Small intestine (tissue), 7 donors: ENCODE data around the gene PRM2. TPM values are rescaled to one million over a fixed set of nuclear protein-coding genes. Genes with fewer than 3 reads are reported as not detected.

Source experiments
- DNase-seq, 2 donors: peaks; one replicate each; pipeline versions ENCODE4 v3.0.0 to v3.0.0-alpha.2; 2013
- FAIRE-seq: peaks from 2 replicates; lab custom pipeline; 2012; peaks lifted over from hg19 to GRCh38; lab: Jason Lieb, UNC
- H3K27ac ChIP-seq, 3 donors: one replicate each; pipeline ENCODE4 v1.5.1; 2013; ENCODE audit warnings: low read length in 2 of 3, mild to moderate bottlenecking in 2 of 3, control low read depth in 1 of 3, inconsistent platforms in 1 of 3, low read depth in 1 of 3, moderate library complexity in 1 of 3
- H3K27me3 ChIP-seq, 3 donors: one replicate each; pipeline ENCODE4 v1.6.1; 2013; ENCODE audit warnings: low read length in 3 of 3, inconsistent platforms in 1 of 3; ENCODE audit not compliant: control insufficient read depth in 3 of 3, insufficient read depth in 3 of 3
- H3K36me3 ChIP-seq, 3 donors: one replicate each; pipeline ENCODE4 v1.6.1; 2013; ENCODE audit warnings: low read length in 3 of 3, inconsistent platforms in 1 of 3, low read depth in 1 of 3, mild to moderate bottlenecking in 1 of 3, moderate library complexity in 1 of 3; ENCODE audit not compliant: control insufficient read depth in 3 of 3, insufficient read depth in 2 of 3
- H3K4me1 ChIP-seq, 3 donors: one replicate each; pipeline ENCODE4 v1.6.1; 2013; ENCODE audit warnings: low read length in 2 of 3, inconsistent platforms in 1 of 3, low read depth in 1 of 3, mild to moderate bottlenecking in 1 of 3, moderate library complexity in 1 of 3; ENCODE audit not compliant: control insufficient read depth in 3 of 3, insufficient read depth in 2 of 3
- H3K4me3 ChIP-seq, 3 donors: one replicate each; pipeline ENCODE4 v1.5.1; 2013; ENCODE audit warnings: low read length in 3 of 3, control low read depth in 1 of 3, inconsistent platforms in 1 of 3, low read depth in 1 of 3, mild to moderate bottlenecking in 1 of 3, moderate library complexity in 1 of 3
- H3K9me3 ChIP-seq, 2 donors: one replicate each; pipeline ENCODE4 v1.6.1; 2013; ENCODE audit warnings: low read depth in 1 of 2, low read length in 1 of 2; ENCODE audit not compliant: control insufficient read depth in 2 of 2, insufficient read depth in 1 of 2
- WGBS, 3 donors: extraction: QIAGEN DNeasy Blood & Tissue Kit; methylation state at CpG; one replicate each; pipeline ENCODE4 v1.1.7; 2013; 5-methylcytosine and 5-hydroxymethylcytosine counted together
- polyA plus RNA-seq, 4 donors: library from polyadenylated mRNA; stranded (reverse) in 3 of 4; unstranded in 1 of 4; fragments of 200-250 nt in 3 of 4; fragments of 120-200 nt in 1 of 4; gene quantifications; one replicate each; pipeline versions ENCODE4 v1.2.1 to v1.2.3, GENCODE V29; 2013
- donor health status: healthy with polysubstance abuse.
- donor health status: control.
- donor health status: control.
- donor health status: Bipolar disorder and iron deficiency.
- donor health status: healthy.

Gene PRM2
- polyA plus RNA-seq, 4 donors, result not detected

GRCh38 chr16:11263737-11264136 lies 12.5 kb downstream of the PRM2 start:
- WGBS, 3 donors, result 53 to 75% (median 56%) methylated on average over 4 of the region's 4 CpGs
- no peak for DNase-seq
- Histone ChIP-seq H3K9me3 (no peaks in the 10 kb centered on the region), H3K4me1 (no peaks in the 10 kb centered on the region), H3K4me3 (no peak overlapping the region), H3K27ac (no peak overlapping the region), H3K27me3 (no peaks in the 10 kb centered on the region), H3K36me3 (no peaks in the 10 kb centered on the region)
- no peak for FAIRE-seq

- no peaks in the 10 kb centered on the region for H3K36me3 ChIP-seq
- FAIRE-seq (no peak), DNase-seq (no peak)
- H3K27me3 ChIP-seq, result no peaks in the 10 kb centered on the region
- 44 to 80% (median 62%) methylated on average over 8 of the region's 8 CpGs for WGBS, 3 donors
- no peaks in the 10 kb centered on the region for H3K9me3 ChIP-seq
- no peak overlapping the region for H3K27ac ChIP-seq
- no peak overlapping the region for H3K4me3 ChIP-seq
- H3K4me1 ChIP-seq, result no peaks in the 10 kb centered on the region
Measured at GRCh38 chr16:11262915-11263314, 13.4 kb downstream of the PRM2 start.

GRCh38 chr16:11260596-11260966 lies 15.7 kb downstream of the PRM2 start:
- no peaks in the 10 kb centered on the region for H3K9me3 ChIP-seq
- no peaks in the 10 kb centered on the region for H3K27me3 ChIP-seq
- 81 to 85% (median 81%) methylated on average over 3 of the region's 3 CpGs for whole genome bisulfite sequencing, 3 donors
- peaks cover 0 to 10% (median 2%) of the 10 kb centered on the region in 3 donors for H3K4me1 ChIP-seq
- H3K4me3 ChIP-seq, result no peak overlapping the region
- FAIRE-seq (no peak), DNase-seq (no peak)
- H3K36me3 ChIP-seq, result no peaks in the 10 kb centered on the region
- no peak overlapping the region for H3K27ac ChIP-seq

- DNase-seq (no peak), FAIRE-seq (no peak)
- peaks cover 0 to 10% (median 2%) of the 10 kb centered on the region in 3 donors for H3K4me1 ChIP-seq
- H3K27me3 ChIP-seq, result peaks cover 0 to under 1% (median 0%) of the 10 kb centered on the region in 3 donors
- H3K36me3 ChIP-seq, result peaks cover 0 to 1% (median 0%) of the 10 kb centered on the region in 3 donors
- no peak overlapping the region for H3K4me3 ChIP-seq
- peak overlapping the region in 1 of 3 donors; percentile 79 for H3K27ac ChIP-seq
- 87 to 92% (median 91%) methylated on average over 12 of the region's 12 CpGs for WGBS, 3 donors
- no peaks in the 10 kb centered on the region for H3K9me3 ChIP-seq
Measured at GRCh38 chr16:11259655-11260595, 16.4 kb downstream of the PRM2 start.

- DNase-seq, result peak in 1 of 2 donors; percentile 79
- 21 to 31% (median 21%) methylated on average over 15 of the region's 15 CpGs for WGBS, 3 donors
- H3K27me3 ChIP-seq, result peaks cover 0 to 11% (median 0%) of the 10 kb centered on the region in 3 donors
Measured at GRCh38 chr16:11258553-11259492, 17.5 kb downstream of the PRM2 start.

GRCh38 chr16:11257131-11257938 lies 18.9 kb downstream of the PRM2 start:
- H3K27me3 ChIP-seq, result peaks cover 0 to 11% (median 0%) of the 10 kb centered on the region in 3 donors
- H3K27ac ChIP-seq, result peak overlapping the region; percentile 96 to 98 (median 97)
- FAIRE-seq (no peak), DNase-seq (peak; percentile 85 to 88)
- peak overlapping the region; percentile 12 to 91 (median 81) for H3K4me3 ChIP-seq
- H3K4me1 ChIP-seq, result peaks cover 0 to 10% (median 2%) of the 10 kb centered on the region in 3 donors
- H3K9me3 ChIP-seq, result no peaks in the 10 kb centered on the region
- WGBS, 3 donors, result 16 to 24% (median 20%) methylated on average over 20 to 21 of the region's 21 CpGs
- peaks cover 0 to 9% (median 2%) of the 10 kb centered on the region in 3 donors for H3K36me3 ChIP-seq

More at GRCh38 chr16:11258553-11259492, 17.5 kb downstream of the PRM2 start:
- no peaks in the 10 kb centered on the region for H3K9me3 ChIP-seq
- no peak for FAIRE-seq
- peaks cover 0 to 2% (median 2%) of the 10 kb centered on the region in 3 donors for H3K36me3 ChIP-seq
- H3K4me3 ChIP-seq, result no peak overlapping the region
- H3K4me1 ChIP-seq, result peaks cover 0 to 10% (median 2%) of the 10 kb centered on the region in 3 donors
- peak overlapping the region in 2 of 3 donors; percentile 63 to 79 for H3K27ac ChIP-seq

GRCh38 chr16:11256661-11257130 lies 19.6 kb downstream of the PRM2 start:
- WGBS, 3 donors, result 0 to 1% (median 0%) methylated on average over 23 to 32 of the region's 32 CpGs
- Histone ChIP-seq H3K36me3 (peaks cover 0 to 9% (median 2%) of the 10 kb centered on the region in 3 donors), H3K27me3 (peaks cover 0 to 11% (median 0%) of the 10 kb centered on the region in 3 donors), H3K4me3 (peak overlapping the region; percentile 81 to 93 (median 91)), H3K4me1 (peaks cover 0 to 10% (median 2%) of the 10 kb centered on the region in 3 donors), H3K27ac (peak overlapping the region; percentile 96 to 98 (median 97)), H3K9me3 (no peaks in the 10 kb centered on the region)
- FAIRE-seq (no peak), DNase-seq (peak in 1 of 2 donors; percentile 69)
